OCI-LY3 (cell line): ENCODE measurements around the gene UTP14C.

Source experiments
- EZH2phosphoT487 ChIP-seq: fragments of 200-600 bp; shearing (Covaris generic); IDR thresholded peaks from 2 replicates; pipeline ENCODE4 v1.6.1; 2018; ENCODE audit warnings: antibody characterized with exemption, mixed run types, low read depth
- TF ChIP-seq, protein P1 (sequence below): fragments of 200-600, 300-600 bp; sonication (generic); IDR thresholded peaks from 2 replicates; pipeline ENCODE4 v1.5.1; 2014; ENCODE audit warnings: antibody characterized with exemption, low read length, low read depth

- TF ChIP-seq, protein P1, sequence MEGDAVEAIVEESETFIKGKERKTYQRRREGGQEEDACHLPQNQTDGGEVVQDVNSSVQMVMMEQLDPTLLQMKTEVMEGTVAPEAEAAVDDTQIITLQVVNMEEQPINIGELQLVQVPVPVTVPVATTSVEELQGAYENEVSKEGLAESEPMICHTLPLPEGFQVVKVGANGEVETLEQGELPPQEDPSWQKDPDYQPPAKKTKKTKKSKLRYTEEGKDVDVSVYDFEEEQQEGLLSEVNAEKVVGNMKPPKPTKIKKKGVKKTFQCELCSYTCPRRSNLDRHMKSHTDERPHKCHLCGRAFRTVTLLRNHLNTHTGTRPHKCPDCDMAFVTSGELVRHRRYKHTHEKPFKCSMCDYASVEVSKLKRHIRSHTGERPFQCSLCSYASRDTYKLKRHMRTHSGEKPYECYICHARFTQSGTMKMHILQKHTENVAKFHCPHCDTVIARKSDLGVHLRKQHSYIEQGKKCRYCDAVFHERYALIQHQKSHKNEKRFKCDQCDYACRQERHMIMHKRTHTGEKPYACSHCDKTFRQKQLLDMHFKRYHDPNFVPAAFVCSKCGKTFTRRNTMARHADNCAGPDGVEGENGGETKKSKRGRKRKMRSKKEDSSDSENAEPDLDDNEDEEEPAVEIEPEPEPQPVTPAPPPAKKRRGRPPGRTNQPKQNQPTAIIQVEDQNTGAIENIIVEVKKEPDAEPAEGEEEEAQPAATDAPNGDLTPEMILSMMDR, result peak; percentile 76
- no peak for TF ChIP-seq EZH2phosphoT487
These were observed 23.3 kb upstream of the UTP14C start for GRCh38 chr13:52001120-52001731.
